Colonic mucosa (tissue), 4 donors: ENCODE data around the gene BTN3A1. TPM values are rescaled to one million over a fixed set of nuclear protein-coding genes. Genes with fewer than 3 reads are reported as not detected.

Source experiments
- DNase-seq: peaks from one replicate; pipeline ENCODE4 v3.0.0-alpha.2; 2020
- H3K27ac ChIP-seq: fragments of 200-600 bp; one replicate; pipeline ENCODE4 v1.8.0; 2021
- H3K27me3 ChIP-seq: fragments of 200-600 bp; one replicate; pipeline ENCODE4 v1.8.0; 2021
- H3K36me3 ChIP-seq: fragments of 200-600 bp; one replicate; pipeline ENCODE4 v1.8.0; 2021
- H3K4me1 ChIP-seq: fragments of 200-600 bp; one replicate; pipeline ENCODE4 v1.8.0; 2021; ENCODE audit warnings: mild to moderate bottlenecking
- H3K4me3 ChIP-seq: fragments of 200-600 bp; one replicate; pipeline ENCODE4 v1.8.0; 2021
- H3K9ac ChIP-seq, 2 donors: one replicate each; pipeline ENCODE4 v1.7.0; 2013; ENCODE audit warnings: control low read depth in 2 of 2, low read depth in 2 of 2, low read length in 2 of 2
- H3K9me3 ChIP-seq: fragments of 200-600 bp; one replicate; pipeline ENCODE4 v1.8.0; 2021
- intact Hi-C: fragments of 100-400 bp; cut with DNase I; formaldehyde crosslinking; loops from one replicate; pipeline ENCODE4 v1.14.1; 2022
- total RNA-seq, 2 donors: library from RNA; stranded (reverse); fragmentation: NEBNext Ultra II Directional in 1 of 2; extraction: Animal tissue kit (Norgen Biotek cat#: 25700) in 1 of 2; gene quantifications; one replicate each; pipeline ENCODE4 v1.2.1, GENCODE V29; 2021
- TF ChIP-seq, protein P1 (sequence below): fragments of 200-600 bp; IDR thresholded peaks from one replicate; pipeline ENCODE4 v1.8.0; 2022; ENCODE audit warnings: antibody characterized with exemption, mild to moderate bottlenecking
- donor health status: healthy.
- donor health status: DM: no; HTN: no; CAD: no.
- donor health status: DM: no; HTN: no; CAD: no.

BTN3A1 gene
- total RNA-seq, 2 donors from 2014 or later = 24.1 to 29.4 TPM

DNA sequence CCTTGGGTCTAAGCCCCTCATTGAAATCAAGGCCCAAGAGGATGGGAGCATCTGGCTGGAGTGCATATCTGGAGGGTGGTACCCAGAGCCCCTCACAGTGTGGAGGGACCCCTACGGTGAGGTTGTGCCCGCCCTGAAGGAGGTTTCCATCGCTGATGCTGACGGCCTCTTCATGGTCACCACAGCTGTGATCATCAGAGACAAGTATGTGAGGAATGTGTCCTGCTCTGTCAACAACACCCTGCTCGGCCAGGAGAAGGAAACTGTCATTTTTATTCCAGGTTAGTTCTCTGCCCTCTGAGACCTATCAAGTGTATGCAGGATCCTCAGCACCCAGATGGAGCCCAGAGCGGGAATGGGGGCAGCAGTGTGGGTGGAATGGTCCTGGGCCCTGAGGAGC lies 14.1 kb upstream of the BTN3A1 start:
- H3K9ac ChIP-seq = no peak overlapping the region
- intact Hi-C loops = no loop called here
- TF ChIP-seq, protein P1, sequence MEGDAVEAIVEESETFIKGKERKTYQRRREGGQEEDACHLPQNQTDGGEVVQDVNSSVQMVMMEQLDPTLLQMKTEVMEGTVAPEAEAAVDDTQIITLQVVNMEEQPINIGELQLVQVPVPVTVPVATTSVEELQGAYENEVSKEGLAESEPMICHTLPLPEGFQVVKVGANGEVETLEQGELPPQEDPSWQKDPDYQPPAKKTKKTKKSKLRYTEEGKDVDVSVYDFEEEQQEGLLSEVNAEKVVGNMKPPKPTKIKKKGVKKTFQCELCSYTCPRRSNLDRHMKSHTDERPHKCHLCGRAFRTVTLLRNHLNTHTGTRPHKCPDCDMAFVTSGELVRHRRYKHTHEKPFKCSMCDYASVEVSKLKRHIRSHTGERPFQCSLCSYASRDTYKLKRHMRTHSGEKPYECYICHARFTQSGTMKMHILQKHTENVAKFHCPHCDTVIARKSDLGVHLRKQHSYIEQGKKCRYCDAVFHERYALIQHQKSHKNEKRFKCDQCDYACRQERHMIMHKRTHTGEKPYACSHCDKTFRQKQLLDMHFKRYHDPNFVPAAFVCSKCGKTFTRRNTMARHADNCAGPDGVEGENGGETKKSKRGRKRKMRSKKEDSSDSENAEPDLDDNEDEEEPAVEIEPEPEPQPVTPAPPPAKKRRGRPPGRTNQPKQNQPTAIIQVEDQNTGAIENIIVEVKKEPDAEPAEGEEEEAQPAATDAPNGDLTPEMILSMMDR = no peak
- no peak overlapping the region for H3K27ac ChIP-seq
- no peak for DNase-seq
- no peaks in the 10 kb centered on the region for H3K9me3 ChIP-seq
- no peaks in the 10 kb centered on the region for H3K36me3 ChIP-seq
- no peak overlapping the region for H3K4me3 ChIP-seq
- H3K4me1 ChIP-seq = no peaks in the 10 kb centered on the region
- no peaks in the 10 kb centered on the region for H3K27me3 ChIP-seq

DNA sequence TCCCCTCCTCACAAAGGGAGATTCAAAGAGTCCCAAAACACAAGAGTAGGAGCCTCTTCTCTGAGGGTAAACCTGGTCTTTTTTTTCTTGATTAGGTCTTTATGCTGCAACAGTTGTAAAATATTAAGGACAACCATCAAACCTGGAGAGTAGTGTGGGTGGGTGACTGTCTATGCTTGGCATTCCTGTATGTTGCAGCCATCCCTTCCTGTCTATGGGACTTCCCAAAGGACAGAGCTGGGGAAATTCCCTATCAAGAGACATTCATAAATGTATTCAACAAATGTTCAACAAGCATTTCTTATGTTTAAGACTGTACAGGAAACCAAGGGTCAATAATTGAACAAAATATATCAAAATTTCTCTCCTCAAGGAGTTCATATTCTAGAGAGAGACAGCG lies 13.6 kb upstream of the BTN3A1 start:
- H3K27ac ChIP-seq = no peak overlapping the region
- H3K27me3 ChIP-seq = no peaks in the 10 kb centered on the region
- TF ChIP-seq, protein P1 = no peak
- H3K9me3 ChIP-seq = no peaks in the 10 kb centered on the region
- intact Hi-C loops = no loop called here
- H3K4me1 ChIP-seq = no peaks in the 10 kb centered on the region
- DNase-seq = no peak
- no peak overlapping the region for H3K9ac ChIP-seq
- no peak overlapping the region for H3K4me3 ChIP-seq
- H3K36me3 ChIP-seq = no peaks in the 10 kb centered on the region

DNA sequence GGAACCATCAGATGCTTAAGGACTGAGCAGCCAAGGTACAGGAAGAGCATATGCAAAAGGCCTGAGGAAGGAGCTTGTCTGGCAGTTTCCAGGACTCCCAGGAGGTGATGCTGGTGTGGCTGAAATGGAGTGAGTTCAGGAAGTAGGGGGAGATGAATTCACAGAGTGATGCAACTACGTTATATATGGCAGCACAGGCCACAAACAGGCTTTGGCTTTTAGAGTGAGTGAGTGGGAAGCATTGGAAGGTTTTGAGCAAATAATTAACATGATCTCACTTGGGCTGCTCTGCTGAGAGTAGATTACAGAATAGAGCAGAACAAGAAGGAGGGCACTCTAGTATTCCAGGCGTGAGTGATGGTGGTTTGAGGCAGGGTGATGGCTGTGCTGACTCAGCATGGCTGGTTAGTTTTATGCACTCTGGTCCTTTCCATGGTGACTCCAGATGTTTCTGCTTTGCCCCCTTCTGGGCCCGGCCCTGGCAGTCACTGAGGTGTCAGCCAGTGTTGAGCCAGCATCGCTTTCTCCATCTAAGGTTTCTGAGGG lies 12.7 kb upstream of the BTN3A1 start:
- no peaks in the 10 kb centered on the region for H3K4me1 ChIP-seq
- intact Hi-C loops = no loop called here

DNA sequence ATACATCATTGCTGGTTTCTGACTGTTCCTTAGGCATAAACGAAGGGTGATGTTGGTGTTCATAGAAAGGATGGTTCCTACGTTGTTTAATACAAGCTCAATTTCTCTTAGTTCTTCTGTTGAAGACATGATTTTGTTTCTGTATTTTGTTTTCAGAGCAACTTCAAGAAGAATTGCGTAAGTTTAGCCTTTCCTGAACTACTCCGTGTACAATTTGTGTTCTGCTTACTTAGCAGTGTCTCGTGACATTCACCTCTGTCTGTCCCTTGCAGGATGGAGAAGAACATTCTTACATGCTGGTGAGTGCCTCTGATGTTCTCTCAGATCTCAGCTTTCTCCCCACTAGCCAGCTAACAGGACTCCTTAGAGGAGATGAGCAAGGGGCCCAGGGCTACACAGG lies 11.5 kb upstream of the BTN3A1 start:
- no peaks in the 10 kb centered on the region for H3K36me3 ChIP-seq
- intact Hi-C loops = no loop called here
- no peaks in the 10 kb centered on the region for H3K27me3 ChIP-seq
- no peak overlapping the region for H3K9ac ChIP-seq
- no peaks in the 10 kb centered on the region for H3K9me3 ChIP-seq
- TF ChIP-seq, protein P1 = no peak
- DNase-seq = no peak
- no peak overlapping the region for H3K4me3 ChIP-seq
- H3K27ac ChIP-seq = no peak overlapping the region
- H3K4me1 ChIP-seq = no peaks in the 10 kb centered on the region

More for the DNA sequence above, 12.7 kb upstream of the BTN3A1 start:
- no peak for DNase-seq
- TF ChIP-seq, protein P1 = no peak
- no peaks in the 10 kb centered on the region for H3K9me3 ChIP-seq
- no peak overlapping the region for H3K27ac ChIP-seq
- H3K9ac ChIP-seq = no peak overlapping the region
- H3K27me3 ChIP-seq = no peaks in the 10 kb centered on the region
- no peaks in the 10 kb centered on the region for H3K36me3 ChIP-seq
- no peak overlapping the region for H3K4me3 ChIP-seq

DNA sequence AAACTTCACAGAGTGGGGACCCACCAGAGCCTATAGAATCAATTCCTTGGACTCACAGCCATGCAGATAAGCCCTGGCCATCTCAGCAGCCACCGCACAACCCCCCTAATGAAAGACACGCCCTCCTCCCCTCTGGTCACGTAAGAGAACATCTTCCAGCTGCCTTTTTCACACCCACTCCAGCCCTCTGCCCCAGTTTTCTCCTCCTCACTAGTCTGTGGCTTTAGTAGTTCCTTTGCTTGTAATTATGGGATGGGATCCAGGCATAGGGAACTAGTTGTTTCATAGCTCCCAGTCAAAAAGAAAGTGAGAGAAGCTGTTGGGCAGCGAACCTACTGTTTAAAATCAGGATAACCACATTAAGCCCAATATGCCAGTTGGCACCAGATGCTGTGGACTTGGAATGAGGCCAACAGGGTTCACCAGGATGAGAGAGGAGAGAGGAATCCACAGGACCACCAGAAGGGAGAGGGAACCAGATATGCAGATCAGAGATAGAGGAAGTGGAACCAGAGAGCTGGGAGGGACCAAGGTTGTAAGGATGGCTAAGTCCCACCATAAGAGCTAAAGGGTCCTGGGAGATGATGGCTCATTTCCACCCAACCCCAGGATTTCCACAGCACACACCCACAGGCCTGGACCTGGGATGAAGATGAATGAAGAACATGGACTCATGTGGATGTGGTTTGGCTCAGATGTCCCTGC lies 9.0 kb upstream of the BTN3A1 start:
- intact Hi-C loops = no loop called here
- Histone ChIP-seq H3K36me3 (no peaks in the 10 kb centered on the region), H3K27me3 (no peaks in the 10 kb centered on the region), H3K4me3 (no peak overlapping the region), H3K9ac (no peak overlapping the region), H3K27ac (no peak overlapping the region), H3K4me1 (no peaks in the 10 kb centered on the region), H3K9me3 (no peaks in the 10 kb centered on the region)
- TF ChIP-seq, protein P1 = no peak
- DNase-seq = no peak
